Measurements from ENCODE around the gene CCDC88C.

CCDC88C gene

DNA sequence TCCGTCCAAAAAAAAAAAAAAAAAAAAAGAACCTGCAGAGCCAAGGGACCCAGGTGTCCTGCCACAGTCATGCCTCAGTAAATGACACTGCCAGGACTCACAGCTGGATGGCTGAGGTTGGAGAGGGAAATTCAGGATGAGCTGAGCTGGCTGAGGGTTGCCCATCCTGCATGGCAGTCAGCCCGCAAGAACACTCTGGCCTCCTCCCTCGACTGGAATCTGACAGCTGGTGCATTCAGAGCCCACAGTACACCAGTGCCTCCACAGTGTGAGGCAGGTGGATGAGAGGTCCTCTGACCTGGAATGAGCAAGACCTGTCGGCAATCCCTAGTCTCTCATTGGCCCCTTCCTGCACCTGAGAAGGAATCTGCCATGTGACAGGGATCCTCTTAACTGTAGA is 98.7 kb downstream of the CCDC88C start:
- POLR2A ChIA-PET, result no interaction called here
- CTCF ChIA-PET, result interaction anchor here (1.0 to 11.5 kb wide), 6 partner anchors 9 to 102 kb away, joined by 3 to 268 read pairs (median 4); partner anchors contain the start of gene CCDC88C
- Histone ChIP-seq H3K9me3 (ENCODE audit: control extremely low read depth in 1 of 5, control insufficient read depth in 4 of 5, insufficient read depth in 2 of 5, low read depth in 1 of 5, low read length in 4 of 5) (no peaks in the 10 kb centered on the region), H3K27me3 (replicated peaks in 2 of 5; ENCODE audit: control insufficient read depth in 4 of 5, insufficient read depth in 5 of 5, low read length in 4 of 5) (no peaks in the 10 kb centered on the region), H3K4me3 (ENCODE audit: control insufficient read depth in 1 of 7, extremely low read depth in 1 of 7, insufficient read depth in 4 of 7, low read depth in 2 of 7, low read length in 6 of 7) (no peak overlapping the region), H3K36me3 (ENCODE audit: control insufficient read depth in 4 of 4, insufficient read depth in 4 of 4, low read length in 3 of 4) (peaks cover 11 to 61% (median 39%) of the 10 kb centered on the region in 4 experiments), H3K4me1 (ENCODE audit: control extremely low read depth in 1 of 4, control insufficient read depth in 4 of 4, insufficient read depth in 4 of 4, low read length in 3 of 4) (peaks cover 8 to 57% (median 56%) of the 10 kb centered on the region in 4 experiments), H3K27ac (ENCODE audit: insufficient read depth in 1 of 2, low read depth in 1 of 2, low read length in 2 of 2, poor library complexity in 1 of 2, severe bottlenecking in 2 of 2) (no peak overlapping the region)
- no peak for DNase-seq
- 100% methylated on average over 3 of the region's 4 CpGs for WGBS (ENCODE audit: insufficient coverage)

DNA sequence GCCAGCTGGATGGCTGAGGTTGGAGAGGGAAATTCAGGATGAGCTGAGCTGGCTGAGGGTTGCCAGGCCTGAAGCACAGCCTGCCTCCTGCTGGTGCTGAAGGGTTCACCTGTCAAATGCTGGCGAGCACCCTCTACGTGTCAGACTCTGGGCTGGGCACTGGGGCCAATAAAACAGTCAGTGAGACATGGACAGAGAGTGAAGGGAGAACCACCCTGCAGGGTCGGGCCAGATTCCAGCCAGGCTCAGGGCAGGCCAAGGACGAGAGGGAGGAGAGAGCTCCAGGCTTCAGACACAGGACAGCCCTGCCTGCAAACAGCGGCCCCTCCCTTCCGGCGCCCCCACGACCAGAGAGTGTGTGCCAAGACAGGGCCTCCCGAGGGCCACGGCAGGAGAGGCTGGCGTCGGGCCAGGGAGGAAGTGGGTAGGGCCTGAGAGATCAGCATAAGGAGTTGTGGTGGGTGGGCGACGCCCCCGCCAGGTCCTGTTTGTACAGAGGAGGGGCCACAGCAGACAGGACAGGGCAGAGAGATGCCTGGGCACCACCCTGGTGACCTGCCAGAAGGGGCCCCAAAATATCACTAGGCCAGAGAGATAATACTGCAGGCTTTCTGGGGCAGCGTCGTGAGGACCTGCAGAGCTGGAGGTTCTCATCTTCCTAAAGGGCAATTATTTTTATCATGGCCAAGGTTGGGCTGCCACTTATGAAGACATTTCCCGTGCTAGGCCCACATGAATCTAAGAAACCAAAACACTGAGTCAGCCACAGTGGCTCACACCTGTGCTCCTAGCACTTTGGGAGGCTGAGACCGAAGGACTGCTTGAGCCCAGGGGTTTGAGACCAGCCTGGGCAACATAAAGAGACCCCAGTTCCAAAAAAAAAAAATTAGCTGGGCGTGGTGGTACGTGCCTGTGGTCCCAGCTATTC is 100.0 kb downstream of the CCDC88C start:
- peak overlapping the region in 3 of 7 experiments; percentile 8 to 32 (median 26) for H3K4me3 ChIP-seq (ENCODE audit: control insufficient read depth in 1 of 7, extremely low read depth in 1 of 7, insufficient read depth in 4 of 7, low read depth in 2 of 7, low read length in 6 of 7)
- H3K4me1 ChIP-seq (ENCODE audit: control extremely low read depth in 1 of 4, control insufficient read depth in 4 of 4, insufficient read depth in 4 of 4, low read length in 3 of 4), result peaks cover 3 to 45% (median 44%) of the 10 kb centered on the region in 4 experiments
- H3K27ac ChIP-seq (ENCODE audit: insufficient read depth in 1 of 2, low read depth in 1 of 2, low read length in 2 of 2, poor library complexity in 1 of 2, severe bottlenecking in 2 of 2), result peak overlapping the region; percentile 2 to 46
- no peaks in the 10 kb centered on the region for H3K27me3 ChIP-seq (replicated peaks in 2 of 5; ENCODE audit: control insufficient read depth in 4 of 5, insufficient read depth in 5 of 5, low read length in 4 of 5)
- peaks cover 11 to 74% (median 50%) of the 10 kb centered on the region in 4 experiments for H3K36me3 ChIP-seq (ENCODE audit: control insufficient read depth in 4 of 4, insufficient read depth in 4 of 4, low read length in 3 of 4)
- DNase-seq, result peak; percentile 58 to 88 (median 88)
- WGBS (ENCODE audit: insufficient coverage), result 14% methylated on average over 18 of the region's 21 CpGs
- ChIA-PET CTCF (interaction anchor here (0.6 to 11.5 kb wide), 9 partner anchors 8 to 104 kb away, joined by 3 to 268 read pairs (median 4); partner anchors contain the start of gene CCDC88C), POLR2A (no interaction called here)
- H3K9me3 ChIP-seq (ENCODE audit: control extremely low read depth in 1 of 5, control insufficient read depth in 4 of 5, insufficient read depth in 2 of 5, low read depth in 1 of 5, low read length in 4 of 5), result no peaks in the 10 kb centered on the region

DNA sequence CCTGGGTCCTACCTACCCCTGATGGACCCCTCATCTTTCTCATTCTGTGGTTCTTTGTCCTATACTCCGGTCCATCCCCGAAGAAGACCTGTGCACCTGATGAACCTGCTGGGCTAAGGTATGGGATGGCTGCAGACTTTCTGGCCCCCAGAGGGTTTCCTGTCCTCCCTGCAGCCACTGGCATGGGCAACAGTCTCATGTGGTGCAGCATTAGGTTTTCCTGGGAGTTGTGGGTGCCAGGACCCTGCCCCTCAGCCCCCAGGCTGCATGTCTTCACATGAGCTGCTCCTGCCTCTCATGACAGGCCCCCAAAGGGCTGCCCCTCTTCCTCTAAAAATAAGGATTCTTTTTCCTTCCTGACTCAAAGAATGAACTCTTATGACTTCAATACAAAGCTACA is 100.9 kb downstream of the CCDC88C start:
- Histone ChIP-seq H3K4me3 (ENCODE audit: control insufficient read depth in 1 of 7, extremely low read depth in 1 of 7, insufficient read depth in 4 of 7, low read depth in 2 of 7, low read length in 6 of 7) (peak overlapping the region in 1 of 7 experiments; percentile 8), H3K27me3 (replicated peaks in 2 of 5; ENCODE audit: control insufficient read depth in 4 of 5, insufficient read depth in 5 of 5, low read length in 4 of 5) (no peaks in the 10 kb centered on the region), H3K36me3 (ENCODE audit: control insufficient read depth in 4 of 4, insufficient read depth in 4 of 4, low read length in 3 of 4) (peaks cover 11 to 70% (median 51%) of the 10 kb centered on the region in 4 experiments), H3K27ac (ENCODE audit: insufficient read depth in 1 of 2, low read depth in 1 of 2, low read length in 2 of 2, poor library complexity in 1 of 2, severe bottlenecking in 2 of 2) (peak overlapping the region in 1 of 2 experiments; percentile 46), H3K4me1 (ENCODE audit: control extremely low read depth in 1 of 4, control insufficient read depth in 4 of 4, insufficient read depth in 4 of 4, low read length in 3 of 4) (peaks cover 3 to 37% (median 36%) of the 10 kb centered on the region in 4 experiments), H3K9me3 (ENCODE audit: control extremely low read depth in 1 of 5, control insufficient read depth in 4 of 5, insufficient read depth in 2 of 5, low read depth in 1 of 5, low read length in 4 of 5) (no peaks in the 10 kb centered on the region)
- CTCF ChIA-PET, result interaction anchor here (0.6 to 11.5 kb wide), 5 partner anchors 9 to 104 kb away, joined by 3 to 268 read pairs (median 4); partner anchors contain the start of gene CCDC88C
- POLR2A ChIA-PET, result no interaction called here
- 100% methylated on average over 2 of the region's 2 CpGs for WGBS (ENCODE audit: insufficient coverage)
- DNase-seq, result no peak

DNA sequence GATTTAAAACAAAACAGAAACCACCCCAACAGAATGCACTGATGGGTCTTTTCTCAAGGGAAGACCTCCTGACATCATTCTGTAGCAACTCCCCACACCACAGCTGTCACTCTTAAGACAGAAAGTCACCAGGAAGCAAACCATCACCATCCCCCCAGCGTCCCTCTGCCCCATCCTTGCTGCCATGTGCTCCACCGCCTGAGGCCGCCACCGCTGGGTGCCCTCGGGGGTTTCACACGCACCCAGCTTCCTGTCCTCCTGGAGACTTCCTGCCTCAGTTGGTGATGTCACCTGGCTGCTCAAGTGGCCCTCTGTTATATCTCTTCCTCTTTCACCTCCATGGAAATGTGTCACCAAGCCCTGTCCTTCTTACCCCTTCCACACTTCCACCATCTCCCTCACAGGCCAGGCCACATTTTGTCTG is 101.8 kb downstream of the CCDC88C start:
- peak; percentile 51 to 84 (median 81) for DNase-seq
- WGBS (ENCODE audit: insufficient coverage), result 22% methylated on average over 6 of the region's 6 CpGs
- H3K4me1 ChIP-seq (ENCODE audit: control extremely low read depth in 1 of 4, control insufficient read depth in 4 of 4, insufficient read depth in 4 of 4, low read length in 3 of 4), result peaks cover 3 to 44% (median 39%) of the 10 kb centered on the region in 4 experiments

DNA sequence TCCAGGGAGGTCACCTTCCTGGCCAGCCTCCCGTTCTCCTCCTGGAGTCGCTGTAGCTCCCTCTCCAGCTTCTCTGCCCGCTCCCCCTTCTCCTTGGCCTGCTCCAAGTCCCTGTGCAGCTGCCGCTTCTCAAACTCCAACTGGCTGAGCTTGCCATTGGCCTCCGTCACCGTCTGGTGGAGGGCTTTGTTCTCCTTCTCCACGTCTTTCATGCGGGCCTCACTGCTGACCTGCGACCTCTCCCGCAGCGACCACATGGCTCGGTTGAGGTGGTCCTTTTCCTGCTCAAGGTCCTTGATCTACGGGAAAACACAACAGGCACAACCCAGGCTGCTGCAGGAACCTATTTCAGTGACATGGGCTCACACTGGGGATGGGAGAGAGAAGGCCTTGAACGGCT is 103.8 kb downstream of the CCDC88C start:
- H3K9me3 ChIP-seq (ENCODE audit: control extremely low read depth in 1 of 5, control insufficient read depth in 4 of 5, insufficient read depth in 2 of 5, low read depth in 1 of 5, low read length in 4 of 5), result no peaks in the 10 kb centered on the region
- no peaks in the 10 kb centered on the region for H3K27me3 ChIP-seq (replicated peaks in 2 of 5; ENCODE audit: control insufficient read depth in 4 of 5, insufficient read depth in 5 of 5, low read length in 4 of 5)
- WGBS (ENCODE audit: insufficient coverage), result 91% methylated on average over 13 of the region's 14 CpGs
- ChIA-PET POLR2A (no interaction called here), CTCF (interaction anchor here (1.2 to 2.3 kb wide), 2 partner anchors 10 to 11 kb away, joined by 3 to 8 read pairs; no protein-coding TSS in a partner anchor)
- no peak overlapping the region for H3K4me3 ChIP-seq (ENCODE audit: control insufficient read depth in 1 of 7, extremely low read depth in 1 of 7, insufficient read depth in 4 of 7, low read depth in 2 of 7, low read length in 6 of 7)
- no peak overlapping the region for H3K27ac ChIP-seq (ENCODE audit: insufficient read depth in 1 of 2, low read depth in 1 of 2, low read length in 2 of 2, poor library complexity in 1 of 2, severe bottlenecking in 2 of 2)
- no peak for DNase-seq
- peaks cover 3 to 44% (median 38%) of the 10 kb centered on the region in 4 experiments for H3K4me1 ChIP-seq (ENCODE audit: control extremely low read depth in 1 of 4, control insufficient read depth in 4 of 4, insufficient read depth in 4 of 4, low read length in 3 of 4)
- H3K36me3 ChIP-seq (ENCODE audit: control insufficient read depth in 4 of 4, insufficient read depth in 4 of 4, low read length in 3 of 4), result peaks cover 6 to 68% (median 51%) of the 10 kb centered on the region in 4 experiments

More for the DNA sequence above, 101.8 kb downstream of the CCDC88C start:
- H3K27ac ChIP-seq (ENCODE audit: insufficient read depth in 1 of 2, low read depth in 1 of 2, low read length in 2 of 2, poor library complexity in 1 of 2, severe bottlenecking in 2 of 2), result peak overlapping the region in 1 of 2 experiments; percentile 35
- no peak overlapping the region for H3K4me3 ChIP-seq (ENCODE audit: control insufficient read depth in 1 of 7, extremely low read depth in 1 of 7, insufficient read depth in 4 of 7, low read depth in 2 of 7, low read length in 6 of 7)
- CTCF ChIA-PET, result interaction anchor here (0.7 to 1.0 kb wide), 3 partner anchors 82 to 138 kb away, joined by 3 read pairs; partner anchors contain the start of gene CCDC88C
- POLR2A ChIA-PET, result no interaction called here
- H3K9me3 ChIP-seq (ENCODE audit: control extremely low read depth in 1 of 5, control insufficient read depth in 4 of 5, insufficient read depth in 2 of 5, low read depth in 1 of 5, low read length in 4 of 5), result no peaks in the 10 kb centered on the region
- H3K36me3 ChIP-seq (ENCODE audit: control insufficient read depth in 4 of 4, insufficient read depth in 4 of 4, low read length in 3 of 4), result peaks cover 12 to 70% (median 51%) of the 10 kb centered on the region in 4 experiments
- H3K27me3 ChIP-seq (replicated peaks in 2 of 5; ENCODE audit: control insufficient read depth in 4 of 5, insufficient read depth in 5 of 5, low read length in 4 of 5), result no peaks in the 10 kb centered on the region

DNA sequence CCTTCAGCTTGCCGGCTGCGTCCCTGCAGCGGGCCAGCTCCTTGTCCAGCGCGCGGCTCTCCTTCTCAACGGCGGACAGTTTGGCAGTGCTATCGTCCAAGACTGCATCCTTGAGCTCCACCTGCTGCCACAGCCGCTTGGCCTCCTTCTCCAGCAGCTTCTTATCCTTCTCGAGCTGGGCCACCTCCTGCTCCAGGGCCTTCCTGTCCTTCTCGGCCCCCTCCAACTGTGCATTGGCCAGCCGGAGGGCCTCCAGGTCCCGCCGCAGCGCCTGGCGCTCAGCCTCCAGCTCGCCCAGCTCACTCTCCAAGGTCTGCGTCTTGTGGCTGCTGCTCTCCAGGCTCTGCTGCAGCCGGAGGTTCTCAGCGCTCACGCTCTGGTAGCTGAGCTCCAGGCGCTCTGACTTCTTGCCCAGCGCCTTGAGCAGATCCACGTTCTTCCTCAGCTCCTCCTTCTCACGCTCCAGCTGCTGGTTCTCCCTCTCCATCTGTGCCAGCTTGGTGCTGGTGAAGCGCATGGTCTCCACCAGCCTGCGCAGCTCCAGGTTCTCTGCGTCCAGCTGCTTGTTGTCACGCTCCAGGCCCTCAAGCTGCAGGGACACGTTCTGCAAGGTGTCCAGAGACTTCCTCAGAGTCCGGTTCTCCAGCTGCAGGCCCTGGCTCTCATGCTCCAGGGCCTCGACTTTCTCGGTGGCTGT is 104.3 kb downstream of the CCDC88C start:
- DNase-seq, result no peak
- no peak overlapping the region for H3K4me3 ChIP-seq (ENCODE audit: control insufficient read depth in 1 of 7, extremely low read depth in 1 of 7, insufficient read depth in 4 of 7, low read depth in 2 of 7, low read length in 6 of 7)
- peaks cover 2 to 41% (median 35%) of the 10 kb centered on the region in 4 experiments for H3K4me1 ChIP-seq (ENCODE audit: control extremely low read depth in 1 of 4, control insufficient read depth in 4 of 4, insufficient read depth in 4 of 4, low read length in 3 of 4)
- H3K9me3 ChIP-seq (ENCODE audit: control extremely low read depth in 1 of 5, control insufficient read depth in 4 of 5, insufficient read depth in 2 of 5, low read depth in 1 of 5, low read length in 4 of 5), result no peaks in the 10 kb centered on the region
- peaks cover 5 to 70% (median 54%) of the 10 kb centered on the region in 4 experiments for H3K36me3 ChIP-seq (ENCODE audit: control insufficient read depth in 4 of 4, insufficient read depth in 4 of 4, low read length in 3 of 4)
- ChIA-PET POLR2A (no interaction called here), CTCF (interaction anchor here (0.7 to 2.3 kb wide), 3 partner anchors 10 to 109 kb away, joined by 3 to 8 read pairs (median 3); no protein-coding TSS in a partner anchor)
- H3K27me3 ChIP-seq (replicated peaks in 2 of 5; ENCODE audit: control insufficient read depth in 4 of 5, insufficient read depth in 5 of 5, low read length in 4 of 5), result no peaks in the 10 kb centered on the region
- 94% methylated on average over 33 of the region's 34 CpGs for WGBS (ENCODE audit: insufficient coverage)
- no peak overlapping the region for H3K27ac ChIP-seq (ENCODE audit: insufficient read depth in 1 of 2, low read depth in 1 of 2, low read length in 2 of 2, poor library complexity in 1 of 2, severe bottlenecking in 2 of 2)

All from common myeloid progenitor, CD34-positive (primary cell).